ENCODE data around the gene USP32.

Gene USP32, protein sequence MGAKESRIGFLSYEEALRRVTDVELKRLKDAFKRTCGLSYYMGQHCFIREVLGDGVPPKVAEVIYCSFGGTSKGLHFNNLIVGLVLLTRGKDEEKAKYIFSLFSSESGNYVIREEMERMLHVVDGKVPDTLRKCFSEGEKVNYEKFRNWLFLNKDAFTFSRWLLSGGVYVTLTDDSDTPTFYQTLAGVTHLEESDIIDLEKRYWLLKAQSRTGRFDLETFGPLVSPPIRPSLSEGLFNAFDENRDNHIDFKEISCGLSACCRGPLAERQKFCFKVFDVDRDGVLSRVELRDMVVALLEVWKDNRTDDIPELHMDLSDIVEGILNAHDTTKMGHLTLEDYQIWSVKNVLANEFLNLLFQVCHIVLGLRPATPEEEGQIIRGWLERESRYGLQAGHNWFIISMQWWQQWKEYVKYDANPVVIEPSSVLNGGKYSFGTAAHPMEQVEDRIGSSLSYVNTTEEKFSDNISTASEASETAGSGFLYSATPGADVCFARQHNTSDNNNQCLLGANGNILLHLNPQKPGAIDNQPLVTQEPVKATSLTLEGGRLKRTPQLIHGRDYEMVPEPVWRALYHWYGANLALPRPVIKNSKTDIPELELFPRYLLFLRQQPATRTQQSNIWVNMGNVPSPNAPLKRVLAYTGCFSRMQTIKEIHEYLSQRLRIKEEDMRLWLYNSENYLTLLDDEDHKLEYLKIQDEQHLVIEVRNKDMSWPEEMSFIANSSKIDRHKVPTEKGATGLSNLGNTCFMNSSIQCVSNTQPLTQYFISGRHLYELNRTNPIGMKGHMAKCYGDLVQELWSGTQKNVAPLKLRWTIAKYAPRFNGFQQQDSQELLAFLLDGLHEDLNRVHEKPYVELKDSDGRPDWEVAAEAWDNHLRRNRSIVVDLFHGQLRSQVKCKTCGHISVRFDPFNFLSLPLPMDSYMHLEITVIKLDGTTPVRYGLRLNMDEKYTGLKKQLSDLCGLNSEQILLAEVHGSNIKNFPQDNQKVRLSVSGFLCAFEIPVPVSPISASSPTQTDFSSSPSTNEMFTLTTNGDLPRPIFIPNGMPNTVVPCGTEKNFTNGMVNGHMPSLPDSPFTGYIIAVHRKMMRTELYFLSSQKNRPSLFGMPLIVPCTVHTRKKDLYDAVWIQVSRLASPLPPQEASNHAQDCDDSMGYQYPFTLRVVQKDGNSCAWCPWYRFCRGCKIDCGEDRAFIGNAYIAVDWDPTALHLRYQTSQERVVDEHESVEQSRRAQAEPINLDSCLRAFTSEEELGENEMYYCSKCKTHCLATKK (N-terminal part only)

DNA sequence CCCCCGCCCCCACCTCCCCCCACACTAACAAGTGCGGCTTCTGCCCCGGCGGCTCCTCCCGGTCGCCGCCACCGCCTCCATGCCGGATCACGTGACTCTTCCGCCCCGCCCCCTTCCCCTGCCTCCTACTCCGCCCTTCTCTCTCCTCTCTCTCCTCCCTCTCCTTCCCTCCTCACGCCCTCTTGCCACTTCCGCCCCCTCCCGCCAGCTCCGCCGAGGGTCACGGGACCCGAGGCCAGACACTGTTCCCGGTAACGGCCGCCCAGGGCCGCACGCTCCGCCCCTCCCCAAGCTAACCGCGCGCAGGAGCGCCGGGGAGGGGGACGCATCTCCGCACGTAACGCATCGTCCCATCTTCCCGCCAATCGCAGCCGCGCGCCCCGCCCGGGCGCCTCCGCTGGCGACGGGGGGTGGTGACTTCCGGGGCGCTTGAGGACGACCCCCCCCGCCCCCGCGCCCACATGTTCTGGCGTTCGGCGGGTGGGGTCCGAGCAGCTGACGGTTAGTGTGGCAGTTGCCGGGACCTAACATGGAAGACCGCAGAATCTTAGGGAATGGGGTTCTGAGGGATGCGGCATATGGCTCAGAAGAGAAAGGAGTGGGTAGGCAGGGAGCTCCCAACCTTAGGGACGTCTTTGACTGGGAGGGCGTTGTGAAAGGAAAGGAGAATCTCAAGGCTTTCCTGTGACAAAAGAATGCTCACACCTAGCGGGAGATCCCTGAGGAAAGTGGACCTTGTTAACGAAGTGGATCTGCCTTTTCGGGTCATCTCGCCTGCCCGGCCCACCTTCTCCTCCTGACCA lies at the start of gene USP32:
USP32 (minus strand) TSS at position 92 of the 803 bp plus-strand sequence. CDS start 194 bp downstream, outside the sequence.
- peak within 1 kb of the TSS; percentile 87 for H2AFZ ChIP-seq (ENCODE audit: low read length)
- no peaks in the 10 kb centered on the region for H3K9me2 ChIP-seq (replicated peaks; ENCODE audit: low read depth, low read length)
- no peaks in the 10 kb centered on the region for H3K36me3 ChIP-seq (ENCODE audit: insufficient read depth, low read length)
- H3K79me2 ChIP-seq (ENCODE audit: insufficient read depth, low read length), result peaks cover 53% of the 10 kb centered on the region
- H3K27me3 ChIP-seq (ENCODE audit: insufficient read depth, low read length, poor library complexity, severe bottlenecking), result no peaks in the 10 kb centered on the region
- H3K4me3 ChIP-seq (ENCODE audit: low read length, poor library complexity, severe bottlenecking), result peak within 1 kb of the TSS; percentile 88
- H3K4me1 ChIP-seq (ENCODE audit: insufficient read depth, low read length, poor library complexity, severe bottlenecking), result peaks cover 41% of the 10 kb centered on the region
- H3F3A ChIP-seq (ENCODE audit: low read depth), result no peaks in the 10 kb centered on the region
- peak within 1 kb of the TSS; percentile 99 for H3K9ac ChIP-seq (ENCODE audit: low read depth, low read length, poor library complexity, severe bottlenecking)
- no peaks in the 10 kb centered on the region for H3K9me3 ChIP-seq (ENCODE audit: insufficient read depth, low read depth, low read length)
- peak within 1 kb of the TSS; percentile 80 for H3K4me2 ChIP-seq (ENCODE audit: low read depth, low read length, poor library complexity, severe bottlenecking)
- TF ChIP-seq EZH2phosphoT487 (IDR thresholded peaks at IDR 0.05; ENCODE audit: borderline replicate concordance), result no peak
- TF ChIP-seq, protein P1, sequence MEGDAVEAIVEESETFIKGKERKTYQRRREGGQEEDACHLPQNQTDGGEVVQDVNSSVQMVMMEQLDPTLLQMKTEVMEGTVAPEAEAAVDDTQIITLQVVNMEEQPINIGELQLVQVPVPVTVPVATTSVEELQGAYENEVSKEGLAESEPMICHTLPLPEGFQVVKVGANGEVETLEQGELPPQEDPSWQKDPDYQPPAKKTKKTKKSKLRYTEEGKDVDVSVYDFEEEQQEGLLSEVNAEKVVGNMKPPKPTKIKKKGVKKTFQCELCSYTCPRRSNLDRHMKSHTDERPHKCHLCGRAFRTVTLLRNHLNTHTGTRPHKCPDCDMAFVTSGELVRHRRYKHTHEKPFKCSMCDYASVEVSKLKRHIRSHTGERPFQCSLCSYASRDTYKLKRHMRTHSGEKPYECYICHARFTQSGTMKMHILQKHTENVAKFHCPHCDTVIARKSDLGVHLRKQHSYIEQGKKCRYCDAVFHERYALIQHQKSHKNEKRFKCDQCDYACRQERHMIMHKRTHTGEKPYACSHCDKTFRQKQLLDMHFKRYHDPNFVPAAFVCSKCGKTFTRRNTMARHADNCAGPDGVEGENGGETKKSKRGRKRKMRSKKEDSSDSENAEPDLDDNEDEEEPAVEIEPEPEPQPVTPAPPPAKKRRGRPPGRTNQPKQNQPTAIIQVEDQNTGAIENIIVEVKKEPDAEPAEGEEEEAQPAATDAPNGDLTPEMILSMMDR (conservative IDR thresholded peaks at IDR 0.05; ENCODE audit: low read length), result no peak
- H4K20me1 ChIP-seq (ENCODE audit: insufficient read depth, low read length, poor library complexity, severe bottlenecking), result peaks cover 35% of the 10 kb centered on the region

DNA sequence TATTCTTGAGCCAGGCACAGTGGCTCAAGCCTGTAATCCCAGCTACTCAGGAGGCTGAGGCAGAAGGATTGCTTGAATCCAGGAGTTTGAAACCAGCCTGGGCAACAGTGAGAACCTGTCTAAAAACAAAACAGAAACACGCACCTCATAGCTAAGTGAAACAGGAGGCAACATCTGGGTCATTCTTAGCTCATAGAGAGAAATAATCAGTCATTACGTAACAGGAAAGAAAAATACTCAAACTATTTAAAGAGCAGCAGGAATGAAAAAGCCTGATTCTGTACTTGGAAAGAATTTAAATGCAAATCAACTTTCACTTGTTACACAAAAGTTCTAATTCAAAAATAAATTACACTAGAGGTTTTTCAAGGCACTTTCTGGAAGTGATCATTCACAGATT lies 47.6 kb upstream of the USP32 start:
- Histone ChIP-seq H3K36me3 (ENCODE audit: insufficient read depth, low read length) (no peaks in the 10 kb centered on the region), H3K27me3 (ENCODE audit: insufficient read depth, low read length, poor library complexity, severe bottlenecking) (no peaks in the 10 kb centered on the region), H3K79me2 (ENCODE audit: insufficient read depth, low read length) (no peaks in the 10 kb centered on the region), H2AFZ (ENCODE audit: low read length) (no peak overlapping the region), H3K9ac (ENCODE audit: low read depth, low read length, poor library complexity, severe bottlenecking) (no peak overlapping the region), H3K9me3 (ENCODE audit: insufficient read depth, low read depth, low read length) (no peaks in the 10 kb centered on the region), H3K4me3 (ENCODE audit: low read length, poor library complexity, severe bottlenecking) (no peak overlapping the region), H3K9me2 (replicated peaks; ENCODE audit: low read depth, low read length) (no peaks in the 10 kb centered on the region), H4K20me1 (ENCODE audit: insufficient read depth, low read length, poor library complexity, severe bottlenecking) (no peaks in the 10 kb centered on the region), H3K4me2 (ENCODE audit: low read depth, low read length, poor library complexity, severe bottlenecking) (no peak overlapping the region), H3F3A (ENCODE audit: low read depth) (no peaks in the 10 kb centered on the region), H3K4me1 (ENCODE audit: insufficient read depth, low read length, poor library complexity, severe bottlenecking) (peaks cover 6% of the 10 kb centered on the region)
- TF ChIP-seq EZH2phosphoT487 (IDR thresholded peaks at IDR 0.05; ENCODE audit: borderline replicate concordance), result no peak
- TF ChIP-seq, protein P1 (conservative IDR thresholded peaks at IDR 0.05; ENCODE audit: low read length), result no peak

DNA sequence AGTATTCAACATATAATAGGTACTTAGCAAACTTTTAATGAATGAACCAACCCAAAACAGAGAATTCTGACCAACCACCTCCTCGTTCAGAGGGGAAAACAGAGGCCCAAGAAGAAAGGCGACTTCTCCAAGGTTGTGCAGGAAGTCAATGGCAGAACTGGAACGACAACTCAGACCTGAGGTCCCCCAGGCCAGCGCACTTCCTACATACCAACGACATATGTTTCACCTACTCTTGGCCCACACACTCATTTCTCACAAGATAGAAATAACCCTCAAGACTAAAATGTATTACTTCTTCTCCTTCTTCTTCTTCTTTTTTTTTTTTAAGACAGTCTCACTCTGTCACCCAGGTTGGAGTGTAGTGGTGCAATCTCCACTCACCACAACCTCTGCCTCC lies 44.7 kb upstream of the USP32 start:
- Histone ChIP-seq H3K36me3 (ENCODE audit: insufficient read depth, low read length) (no peaks in the 10 kb centered on the region), H3K27me3 (ENCODE audit: insufficient read depth, low read length, poor library complexity, severe bottlenecking) (no peaks in the 10 kb centered on the region), H3K4me1 (ENCODE audit: insufficient read depth, low read length, poor library complexity, severe bottlenecking) (peaks cover 6% of the 10 kb centered on the region), H4K20me1 (ENCODE audit: insufficient read depth, low read length, poor library complexity, severe bottlenecking) (no peaks in the 10 kb centered on the region), H3K79me2 (ENCODE audit: insufficient read depth, low read length) (no peaks in the 10 kb centered on the region), H3K9me2 (replicated peaks; ENCODE audit: low read depth, low read length) (no peaks in the 10 kb centered on the region), H3F3A (ENCODE audit: low read depth) (no peaks in the 10 kb centered on the region), H3K9me3 (ENCODE audit: insufficient read depth, low read depth, low read length) (no peaks in the 10 kb centered on the region; the same call in 1 of the 2 replicates), H3K4me3 (ENCODE audit: low read length, poor library complexity, severe bottlenecking) (no peak overlapping the region), H2AFZ (ENCODE audit: low read length) (no peak overlapping the region), H3K9ac (ENCODE audit: low read depth, low read length, poor library complexity, severe bottlenecking) (no peak overlapping the region), H3K4me2 (ENCODE audit: low read depth, low read length, poor library complexity, severe bottlenecking) (no peak overlapping the region)
- no peak for TF ChIP-seq EZH2phosphoT487 (IDR thresholded peaks at IDR 0.05; ENCODE audit: borderline replicate concordance)
- TF ChIP-seq, protein P1 (conservative IDR thresholded peaks at IDR 0.05; ENCODE audit: low read length), result no peak

Measured in Loucy (cell line).